ENCODE results near the gene SLC16A5. TPM values are rescaled to one million over a fixed set of nuclear protein-coding genes. Genes with fewer than 3 reads are reported as not detected.

SLC16A5 gene
- total RNA-seq, 1 experiment from 2014 or later: 32.4 TPM

DNA sequence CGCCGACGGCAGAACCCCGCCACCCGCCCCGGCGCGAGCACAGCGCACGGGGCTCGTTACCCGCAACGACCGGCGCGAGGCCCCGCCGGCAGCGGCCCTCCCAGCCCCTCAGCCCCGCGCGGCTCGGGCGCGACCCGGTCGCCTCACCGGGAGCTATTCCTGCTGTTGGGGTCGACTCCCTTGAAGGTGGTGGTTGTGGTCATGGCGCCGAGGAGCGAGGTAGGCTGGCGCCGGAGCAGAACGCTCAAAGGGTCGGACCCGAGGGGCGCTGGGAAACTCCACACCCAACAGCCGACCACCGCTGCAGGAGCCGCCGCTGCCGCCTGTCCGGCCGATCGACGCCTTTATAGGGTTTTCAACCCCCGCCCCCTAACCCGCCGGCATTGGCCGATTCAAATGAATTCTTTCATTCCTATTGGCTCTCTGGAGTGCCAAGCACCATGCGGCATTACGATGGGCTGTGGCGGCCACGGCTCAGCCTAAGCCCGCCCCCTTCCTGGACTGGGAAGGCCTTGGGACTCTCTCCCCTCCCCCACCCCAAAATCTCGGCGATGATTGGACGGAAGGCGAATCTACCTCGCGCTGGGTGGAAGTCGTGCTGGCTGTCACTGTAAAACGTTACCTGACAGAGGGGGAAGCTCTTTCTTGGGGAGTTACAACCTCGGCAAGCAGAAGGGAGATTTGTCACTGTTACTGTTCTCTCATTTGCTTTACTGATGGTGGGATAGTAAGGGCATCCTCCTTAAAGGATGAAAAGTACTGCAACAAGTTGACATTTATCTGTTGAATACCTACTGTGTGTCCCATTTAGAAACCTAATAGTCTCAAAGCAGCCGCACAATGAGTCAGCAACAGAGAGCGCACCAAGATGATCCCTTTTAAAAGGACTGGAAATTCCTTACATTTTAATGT is 66.7 kb downstream of the SLC16A5 start, which contains the start of gene JPT1 (continued):
- TF ChIP-seq, protein P1, sequence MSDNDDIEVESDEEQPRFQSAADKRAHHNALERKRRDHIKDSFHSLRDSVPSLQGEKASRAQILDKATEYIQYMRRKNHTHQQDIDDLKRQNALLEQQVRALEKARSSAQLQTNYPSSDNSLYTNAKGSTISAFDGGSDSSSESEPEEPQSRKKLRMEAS (CRISPR knock-in tag; IDR thresholded peaks at IDR 0.05): peak; percentile 58; the same call in 1 of the 2 replicates
- TF ChIP-seq, protein P2, sequence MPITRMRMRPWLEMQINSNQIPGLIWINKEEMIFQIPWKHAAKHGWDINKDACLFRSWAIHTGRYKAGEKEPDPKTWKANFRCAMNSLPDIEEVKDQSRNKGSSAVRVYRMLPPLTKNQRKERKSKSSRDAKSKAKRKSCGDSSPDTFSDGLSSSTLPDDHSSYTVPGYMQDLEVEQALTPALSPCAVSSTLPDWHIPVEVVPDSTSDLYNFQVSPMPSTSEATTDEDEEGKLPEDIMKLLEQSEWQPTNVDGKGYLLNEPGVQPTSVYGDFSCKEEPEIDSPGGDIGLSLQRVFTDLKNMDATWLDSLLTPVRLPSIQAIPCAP (CRISPR knock-in tag; IDR thresholded peaks at IDR 0.05): peak; percentile 60; the same call in 1 of the 2 replicates
- TF ChIP-seq, protein P3, sequence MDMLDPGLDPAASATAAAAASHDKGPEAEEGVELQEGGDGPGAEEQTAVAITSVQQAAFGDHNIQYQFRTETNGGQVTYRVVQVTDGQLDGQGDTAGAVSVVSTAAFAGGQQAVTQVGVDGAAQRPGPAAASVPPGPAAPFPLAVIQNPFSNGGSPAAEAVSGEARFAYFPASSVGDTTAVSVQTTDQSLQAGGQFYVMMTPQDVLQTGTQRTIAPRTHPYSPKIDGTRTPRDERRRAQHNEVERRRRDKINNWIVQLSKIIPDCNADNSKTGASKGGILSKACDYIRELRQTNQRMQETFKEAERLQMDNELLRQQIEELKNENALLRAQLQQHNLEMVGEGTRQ (CRISPR knock-in tag; IDR thresholded peaks at IDR 0.05): no peak
- TF ChIP-seq GRHL2 (CRISPR knock-in tag; IDR thresholded peaks at IDR 0.05; ENCODE audit: insufficient replicate concordance, severe bottlenecking): no peak
- TF ChIP-seq, protein P4, sequence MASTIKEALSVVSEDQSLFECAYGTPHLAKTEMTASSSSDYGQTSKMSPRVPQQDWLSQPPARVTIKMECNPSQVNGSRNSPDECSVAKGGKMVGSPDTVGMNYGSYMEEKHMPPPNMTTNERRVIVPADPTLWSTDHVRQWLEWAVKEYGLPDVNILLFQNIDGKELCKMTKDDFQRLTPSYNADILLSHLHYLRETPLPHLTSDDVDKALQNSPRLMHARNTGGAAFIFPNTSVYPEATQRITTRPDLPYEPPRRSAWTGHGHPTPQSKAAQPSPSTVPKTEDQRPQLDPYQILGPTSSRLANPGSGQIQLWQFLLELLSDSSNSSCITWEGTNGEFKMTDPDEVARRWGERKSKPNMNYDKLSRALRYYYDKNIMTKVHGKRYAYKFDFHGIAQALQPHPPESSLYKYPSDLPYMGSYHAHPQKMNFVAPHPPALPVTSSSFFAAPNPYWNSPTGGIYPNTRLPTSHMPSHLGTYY (CRISPR knock-in tag; IDR thresholded peaks at IDR 0.05): 0 out of 2 replicates have a peak, but pooled peaks have one; percentile 52
- TF ChIP-seq ZBTB21 (CRISPR knock-in tag; IDR thresholded peaks at IDR 0.05; ENCODE audit: borderline replicate concordance): no peak
- TF ChIP-seq, protein P5, sequence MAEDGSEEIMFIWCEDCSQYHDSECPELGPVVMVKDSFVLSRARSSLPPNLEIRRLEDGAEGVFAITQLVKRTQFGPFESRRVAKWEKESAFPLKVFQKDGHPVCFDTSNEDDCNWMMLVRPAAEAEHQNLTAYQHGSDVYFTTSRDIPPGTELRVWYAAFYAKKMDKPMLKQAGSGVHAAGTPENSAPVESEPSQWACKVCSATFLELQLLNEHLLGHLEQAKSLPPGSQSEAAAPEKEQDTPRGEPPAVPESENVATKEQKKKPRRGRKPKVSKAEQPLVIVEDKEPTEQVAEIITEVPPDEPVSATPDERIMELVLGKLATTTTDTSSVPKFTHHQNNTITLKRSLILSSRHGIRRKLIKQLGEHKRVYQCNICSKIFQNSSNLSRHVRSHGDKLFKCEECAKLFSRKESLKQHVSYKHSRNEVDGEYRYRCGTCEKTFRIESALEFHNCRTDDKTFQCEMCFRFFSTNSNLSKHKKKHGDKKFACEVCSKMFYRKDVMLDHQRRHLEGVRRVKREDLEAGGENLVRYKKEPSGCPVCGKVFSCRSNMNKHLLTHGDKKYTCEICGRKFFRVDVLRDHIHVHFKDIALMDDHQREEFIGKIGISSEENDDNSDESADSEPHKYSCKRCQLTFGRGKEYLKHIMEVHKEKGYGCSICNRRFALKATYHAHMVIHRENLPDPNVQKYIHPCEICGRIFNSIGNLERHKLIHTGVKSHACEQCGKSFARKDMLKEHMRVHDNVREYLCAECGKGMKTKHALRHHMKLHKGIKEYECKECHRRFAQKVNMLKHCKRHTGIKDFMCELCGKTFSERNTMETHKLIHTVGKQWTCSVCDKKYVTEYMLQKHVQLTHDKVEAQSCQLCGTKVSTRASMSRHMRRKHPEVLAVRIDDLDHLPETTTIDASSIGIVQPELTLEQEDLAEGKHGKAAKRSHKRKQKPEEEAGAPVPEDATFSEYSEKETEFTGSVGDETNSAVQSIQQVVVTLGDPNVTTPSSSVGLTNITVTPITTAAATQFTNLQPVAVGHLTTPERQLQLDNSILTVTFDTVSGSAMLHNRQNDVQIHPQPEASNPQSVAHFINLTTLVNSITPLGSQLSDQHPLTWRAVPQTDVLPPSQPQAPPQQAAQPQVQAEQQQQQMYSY (CRISPR knock-in tag; IDR thresholded peaks at IDR 0.05): no peak
- peak; percentile 66; the same call in 1 of the 2 replicates for TF ChIP-seq KAT7 (CRISPR knock-in tag; IDR thresholded peaks at IDR 0.05; ENCODE audit: borderline replicate concordance)
- TF ChIP-seq MYBL2 (CRISPR knock-in tag; IDR thresholded peaks at IDR 0.05): peak; percentile 98
- peak; percentile 61 for TF ChIP-seq ETV6 (CRISPR knock-in tag; IDR thresholded peaks at IDR 0.05)
- TF ChIP-seq, protein P6, sequence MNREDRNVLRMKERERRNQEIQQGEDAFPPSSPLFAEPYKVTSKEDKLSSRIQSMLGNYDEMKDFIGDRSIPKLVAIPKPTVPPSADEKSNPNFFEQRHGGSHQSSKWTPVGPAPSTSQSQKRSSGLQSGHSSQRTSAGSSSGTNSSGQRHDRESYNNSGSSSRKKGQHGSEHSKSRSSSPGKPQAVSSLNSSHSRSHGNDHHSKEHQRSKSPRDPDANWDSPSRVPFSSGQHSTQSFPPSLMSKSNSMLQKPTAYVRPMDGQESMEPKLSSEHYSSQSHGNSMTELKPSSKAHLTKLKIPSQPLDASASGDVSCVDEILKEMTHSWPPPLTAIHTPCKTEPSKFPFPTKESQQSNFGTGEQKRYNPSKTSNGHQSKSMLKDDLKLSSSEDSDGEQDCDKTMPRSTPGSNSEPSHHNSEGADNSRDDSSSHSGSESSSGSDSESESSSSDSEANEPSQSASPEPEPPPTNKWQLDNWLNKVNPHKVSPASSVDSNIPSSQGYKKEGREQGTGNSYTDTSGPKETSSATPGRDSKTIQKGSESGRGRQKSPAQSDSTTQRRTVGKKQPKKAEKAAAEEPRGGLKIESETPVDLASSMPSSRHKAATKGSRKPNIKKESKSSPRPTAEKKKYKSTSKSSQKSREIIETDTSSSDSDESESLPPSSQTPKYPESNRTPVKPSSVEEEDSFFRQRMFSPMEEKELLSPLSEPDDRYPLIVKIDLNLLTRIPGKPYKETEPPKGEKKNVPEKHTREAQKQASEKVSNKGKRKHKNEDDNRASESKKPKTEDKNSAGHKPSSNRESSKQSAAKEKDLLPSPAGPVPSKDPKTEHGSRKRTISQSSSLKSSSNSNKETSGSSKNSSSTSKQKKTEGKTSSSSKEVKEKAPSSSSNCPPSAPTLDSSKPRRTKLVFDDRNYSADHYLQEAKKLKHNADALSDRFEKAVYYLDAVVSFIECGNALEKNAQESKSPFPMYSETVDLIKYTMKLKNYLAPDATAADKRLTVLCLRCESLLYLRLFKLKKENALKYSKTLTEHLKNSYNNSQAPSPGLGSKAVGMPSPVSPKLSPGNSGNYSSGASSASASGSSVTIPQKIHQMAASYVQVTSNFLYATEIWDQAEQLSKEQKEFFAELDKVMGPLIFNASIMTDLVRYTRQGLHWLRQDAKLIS (CRISPR knock-in tag; IDR thresholded peaks at IDR 0.05; ENCODE audit: borderline replicate concordance): no peak
- no peak for TF ChIP-seq SMAD3 (CRISPR knock-in tag; IDR thresholded peaks at IDR 0.05; ENCODE audit: borderline replicate concordance)
- TF ChIP-seq, protein P7, sequence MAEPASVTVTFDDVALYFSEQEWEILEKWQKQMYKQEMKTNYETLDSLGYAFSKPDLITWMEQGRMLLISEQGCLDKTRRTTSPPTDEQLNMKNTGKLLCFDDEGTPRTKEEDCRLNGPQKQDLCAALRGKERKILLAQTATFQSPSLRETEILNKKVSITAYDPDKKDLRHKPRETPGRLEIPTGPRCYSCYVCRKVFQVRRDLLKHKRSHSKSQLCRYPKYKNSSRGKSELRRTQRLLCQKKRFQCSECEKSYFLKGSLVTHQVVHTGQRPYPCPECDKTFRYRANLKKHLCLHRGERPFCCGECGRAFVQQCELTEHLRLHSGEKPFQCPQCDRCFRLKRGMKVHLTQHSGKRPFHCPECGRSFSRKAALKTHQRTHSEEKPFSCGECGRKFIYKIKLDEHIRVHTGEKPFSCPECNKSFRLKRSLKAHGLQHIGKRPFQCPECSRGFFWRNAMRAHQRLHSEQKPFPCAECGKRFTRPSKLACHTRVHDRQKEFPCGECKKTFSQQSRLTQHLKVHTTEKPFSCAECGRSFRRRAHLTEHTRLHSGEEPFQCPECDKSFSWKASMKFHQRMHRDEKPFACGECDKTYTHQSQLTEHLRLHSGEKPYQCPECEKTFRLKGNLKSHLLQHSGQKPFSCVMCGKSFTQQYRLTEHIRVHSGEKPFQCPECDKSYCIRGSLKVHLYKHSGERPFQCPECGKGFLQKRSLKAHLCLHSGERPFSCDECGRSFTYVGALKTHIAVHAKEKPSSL (CRISPR knock-in tag; conservative IDR thresholded peaks at IDR 0.05): no peak
- no peak for TF ChIP-seq GTF2I (CRISPR knock-in tag; conservative IDR thresholded peaks at IDR 0.05)
- no peak for TF ChIP-seq NR2C2 (CRISPR knock-in tag; IDR thresholded peaks at IDR 0.05)
- TF ChIP-seq, protein P8, sequence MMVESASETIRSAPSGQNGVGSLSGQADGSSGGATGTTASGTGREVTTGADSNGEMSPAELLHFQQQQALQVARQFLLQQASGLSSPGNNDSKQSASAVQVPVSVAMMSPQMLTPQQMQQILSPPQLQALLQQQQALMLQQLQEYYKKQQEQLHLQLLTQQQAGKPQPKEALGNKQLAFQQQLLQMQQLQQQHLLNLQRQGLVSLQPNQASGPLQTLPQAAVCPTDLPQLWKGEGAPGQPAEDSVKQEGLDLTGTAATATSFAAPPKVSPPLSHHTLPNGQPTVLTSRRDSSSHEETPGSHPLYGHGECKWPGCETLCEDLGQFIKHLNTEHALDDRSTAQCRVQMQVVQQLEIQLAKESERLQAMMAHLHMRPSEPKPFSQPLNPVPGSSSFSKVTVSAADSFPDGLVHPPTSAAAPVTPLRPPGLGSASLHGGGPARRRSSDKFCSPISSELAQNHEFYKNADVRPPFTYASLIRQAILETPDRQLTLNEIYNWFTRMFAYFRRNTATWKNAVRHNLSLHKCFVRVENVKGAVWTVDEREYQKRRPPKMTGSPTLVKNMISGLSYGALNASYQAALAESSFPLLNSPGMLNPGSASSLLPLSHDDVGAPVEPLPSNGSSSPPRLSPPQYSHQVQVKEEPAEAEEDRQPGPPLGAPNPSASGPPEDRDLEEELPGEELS (CRISPR knock-in tag; IDR thresholded peaks at IDR 0.05): 0 out of 2 replicates have a peak, but pooled peaks have one; percentile 44
- TF ChIP-seq, protein P9, sequence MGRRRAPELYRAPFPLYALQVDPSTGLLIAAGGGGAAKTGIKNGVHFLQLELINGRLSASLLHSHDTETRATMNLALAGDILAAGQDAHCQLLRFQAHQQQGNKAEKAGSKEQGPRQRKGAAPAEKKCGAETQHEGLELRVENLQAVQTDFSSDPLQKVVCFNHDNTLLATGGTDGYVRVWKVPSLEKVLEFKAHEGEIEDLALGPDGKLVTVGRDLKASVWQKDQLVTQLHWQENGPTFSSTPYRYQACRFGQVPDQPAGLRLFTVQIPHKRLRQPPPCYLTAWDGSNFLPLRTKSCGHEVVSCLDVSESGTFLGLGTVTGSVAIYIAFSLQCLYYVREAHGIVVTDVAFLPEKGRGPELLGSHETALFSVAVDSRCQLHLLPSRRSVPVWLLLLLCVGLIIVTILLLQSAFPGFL (CRISPR knock-in tag; IDR thresholded peaks at IDR 0.05; ENCODE audit: borderline replicate concordance): peak; percentile 77; the same call in 1 of the 2 replicates
- no peak for TF ChIP-seq RELA (CRISPR knock-in tag; IDR thresholded peaks at IDR 0.05; ENCODE audit: borderline replicate concordance)
- TF ChIP-seq SP1 (CRISPR knock-in tag; conservative IDR thresholded peaks at IDR 0.05): peak; percentile 81
